HPDE6-E6E7 (cell line): ENCODE measurements around the gene WNT7B.

Experiments
- DNase-seq: peaks from one replicate; pipeline ENCODE4 v3.0.0; 2011; ENCODE audit warnings: missing footprints; ENCODE audit errors: extremely low spot score

The WNT7B gene

DNA sequence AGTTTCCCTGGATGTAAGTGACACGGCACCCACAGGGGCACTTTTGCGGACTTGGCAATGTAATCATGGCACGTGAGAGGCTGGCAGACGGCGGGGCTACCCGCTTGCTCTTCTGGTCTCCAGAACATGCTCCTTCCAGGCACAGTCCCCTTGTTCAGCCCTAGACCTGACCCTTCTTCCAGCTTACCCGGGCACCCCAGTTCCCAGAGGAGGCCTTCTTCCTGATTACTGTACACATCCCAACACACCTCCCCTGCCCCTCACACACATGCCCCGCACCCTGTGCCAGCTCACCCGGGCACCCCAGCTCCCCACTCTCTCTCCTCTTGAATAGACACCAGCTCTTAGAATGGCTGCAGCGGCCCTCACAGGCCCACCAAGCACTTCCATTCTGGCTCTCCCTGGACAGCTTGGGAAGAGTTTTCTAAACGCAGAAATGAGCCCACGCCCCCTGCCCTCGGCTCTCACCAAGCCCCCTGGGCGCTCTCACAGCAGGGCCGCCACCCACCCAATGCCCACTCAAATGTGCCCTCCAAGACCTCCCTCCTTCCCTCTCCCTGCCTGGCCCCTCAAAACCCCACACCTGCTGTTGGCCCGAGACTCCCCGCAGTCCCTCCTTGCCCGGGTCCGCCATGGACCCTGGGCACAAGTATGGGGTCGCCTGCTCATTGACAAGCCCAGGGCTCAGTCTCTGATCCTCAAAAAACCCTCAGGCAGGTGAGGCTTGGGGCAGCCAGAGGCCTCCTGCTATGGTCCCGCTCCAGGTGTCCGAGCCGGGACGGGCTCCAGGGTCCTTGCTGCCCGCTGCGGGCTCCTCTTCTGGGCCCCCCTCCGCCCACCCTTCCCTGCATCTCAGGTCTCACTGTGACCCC is 88.5 kb downstream of the WNT7B start:
- no peak for DNase-seq

DNA sequence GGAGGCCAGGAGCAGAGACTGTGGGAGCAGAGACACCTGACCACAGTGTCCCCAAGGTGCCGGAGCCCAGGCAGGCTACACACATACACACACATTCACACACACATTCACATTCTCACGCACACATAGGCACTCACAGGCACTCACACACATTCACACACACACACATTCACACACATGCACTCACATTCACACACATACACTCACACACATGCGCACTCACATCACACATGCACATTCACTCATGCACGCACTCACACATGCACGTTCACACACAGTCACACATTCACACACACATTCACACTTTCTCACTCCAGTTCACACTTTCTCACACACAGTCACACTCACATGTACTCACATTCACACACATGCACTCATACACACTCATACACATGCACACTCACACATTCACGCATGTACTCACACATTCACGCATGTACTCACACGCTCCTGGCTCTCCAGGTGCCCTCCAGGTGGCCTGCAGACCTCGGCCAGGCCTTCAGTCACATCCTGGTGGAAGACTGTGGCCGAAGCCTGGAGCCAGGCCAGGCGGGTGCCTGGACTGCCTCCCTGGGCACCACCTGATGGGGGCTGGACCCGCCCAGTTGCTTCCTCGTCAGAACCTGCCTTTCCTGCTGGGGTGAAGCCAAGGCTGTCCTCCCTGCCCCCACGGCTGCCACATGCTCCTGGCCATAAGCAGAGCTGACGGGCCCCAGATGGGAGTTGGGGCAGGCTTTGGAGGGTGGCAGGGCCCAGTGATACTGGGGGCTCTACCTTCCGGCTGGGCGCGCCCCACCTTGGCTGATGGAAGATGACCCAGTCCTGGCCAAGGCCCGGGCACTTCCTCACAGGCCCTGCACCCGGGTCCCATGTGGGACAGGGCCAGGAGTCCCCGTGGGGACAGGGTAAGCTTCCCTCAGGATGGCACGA is 89.5 kb downstream of the WNT7B start:
- DNase-seq: peak; percentile 66

DNA sequence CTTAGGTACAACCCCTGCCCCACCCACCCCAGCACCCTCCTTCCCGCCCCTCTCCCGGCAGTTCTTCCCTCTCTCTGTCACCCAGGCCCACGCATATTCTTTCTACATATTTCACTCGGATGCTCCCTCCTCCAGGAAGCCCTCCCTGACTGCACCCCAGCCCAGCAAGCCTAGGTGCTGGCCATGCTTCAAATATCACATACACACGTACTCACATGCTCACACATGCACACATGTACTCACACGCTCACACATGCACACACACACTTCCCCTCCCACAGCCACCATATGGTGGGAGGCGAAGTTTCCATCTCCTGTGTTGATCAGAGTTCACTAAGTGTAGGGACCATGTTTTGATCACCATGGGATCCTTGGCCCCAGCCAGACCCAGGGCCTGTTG is 90.4 kb downstream of the WNT7B start:
- no peak for DNase-seq

DNA sequence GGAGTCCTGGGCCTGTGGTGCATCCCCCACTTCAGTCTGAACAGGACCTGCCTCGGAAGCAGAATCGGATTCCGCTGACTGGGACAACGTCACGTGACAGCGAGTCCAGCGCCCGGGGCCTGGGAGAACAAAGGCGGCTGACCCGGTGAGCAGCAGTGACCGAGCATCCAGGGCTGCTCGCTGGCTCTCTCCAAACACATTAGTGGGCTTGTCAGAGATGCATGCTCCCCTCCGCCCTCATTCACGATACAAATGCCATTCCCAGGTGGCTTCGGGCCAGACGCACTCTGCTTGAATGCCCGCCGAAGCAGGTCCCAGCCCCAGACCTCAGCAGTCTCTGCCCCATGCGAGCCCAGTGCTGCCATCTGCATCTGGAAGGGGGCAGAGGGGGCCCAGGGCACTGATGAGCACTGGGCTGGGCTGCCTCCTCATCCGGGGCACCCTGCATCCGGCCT is 91.0 kb downstream of the WNT7B start:
- DNase-seq: no peak

DNA sequence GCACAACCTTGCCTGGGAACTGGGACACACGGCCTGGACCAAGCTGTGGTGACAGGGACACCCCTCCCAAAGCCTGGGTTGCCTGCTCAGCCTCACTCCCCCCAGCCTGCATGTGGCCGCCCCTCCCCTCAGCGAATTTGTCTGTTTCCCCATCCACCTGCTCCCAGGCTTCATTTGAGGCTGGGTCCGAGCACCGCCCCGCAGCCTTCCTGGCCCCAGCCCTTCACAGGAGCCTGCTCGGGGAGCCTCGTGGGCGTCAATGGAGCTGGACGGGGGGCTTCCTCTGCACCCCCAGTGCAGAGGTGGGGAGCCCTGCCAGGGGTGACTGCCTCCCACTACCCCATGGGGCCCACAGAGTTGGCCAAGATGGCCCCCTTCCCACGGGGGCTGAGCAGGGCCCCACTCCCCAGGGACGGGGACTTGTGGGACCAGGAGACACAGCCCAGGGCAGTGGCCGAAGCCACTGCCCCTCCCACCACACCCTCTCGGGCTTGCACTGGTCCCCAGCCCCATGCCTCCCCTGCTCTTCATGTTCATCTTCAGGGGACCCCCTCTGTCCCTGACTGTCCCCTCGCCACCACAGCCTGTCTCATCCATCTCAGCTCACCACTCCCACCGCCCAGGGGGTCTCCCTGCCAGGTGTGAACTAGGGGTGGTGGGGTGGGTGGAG is 91.7 kb downstream of the WNT7B start:
- DNase-seq: no peak

DNA sequence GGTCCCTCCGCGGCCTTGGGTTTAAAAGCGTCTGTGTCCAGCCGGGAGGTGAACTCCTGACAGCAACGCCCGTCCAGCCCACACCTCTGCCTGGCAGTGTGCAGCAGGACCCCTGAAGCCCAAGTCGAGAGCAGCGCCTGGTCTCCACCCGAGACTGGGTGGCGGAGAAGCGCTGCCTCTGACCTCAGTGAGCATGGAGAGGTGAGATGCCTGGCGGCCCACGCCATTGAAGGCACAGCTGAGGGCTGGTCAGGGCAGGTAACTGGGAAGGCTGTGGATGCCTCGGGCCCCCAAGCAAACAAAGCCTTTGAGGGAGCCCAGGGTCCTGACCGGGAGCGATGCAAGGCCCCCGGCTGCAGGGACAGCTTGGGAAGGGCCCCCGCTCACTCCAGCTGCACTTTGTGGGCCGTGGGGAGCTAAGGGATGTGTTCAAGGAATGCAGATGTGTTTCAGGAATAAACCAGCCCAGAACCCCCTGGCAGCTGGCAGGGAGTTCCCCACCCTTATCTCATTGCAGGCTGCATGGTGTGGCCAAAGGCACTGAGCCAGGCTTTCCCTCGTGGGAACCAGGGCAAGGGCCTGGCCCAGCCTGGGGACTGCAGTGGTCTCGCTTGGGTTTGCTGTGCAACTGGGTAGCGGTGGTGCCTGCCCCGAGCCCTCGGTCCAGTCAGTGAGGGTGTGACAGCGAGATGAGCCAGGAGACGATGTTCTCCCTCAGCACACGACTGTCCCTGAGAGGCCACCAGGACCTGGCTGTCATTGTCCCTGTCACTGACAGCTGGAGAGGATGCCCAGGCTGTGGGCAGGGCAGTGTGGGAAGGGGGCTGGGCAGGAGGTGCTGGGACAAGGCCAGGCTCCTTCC is 92.5 kb downstream of the WNT7B start:
- no peak for DNase-seq

DNA sequence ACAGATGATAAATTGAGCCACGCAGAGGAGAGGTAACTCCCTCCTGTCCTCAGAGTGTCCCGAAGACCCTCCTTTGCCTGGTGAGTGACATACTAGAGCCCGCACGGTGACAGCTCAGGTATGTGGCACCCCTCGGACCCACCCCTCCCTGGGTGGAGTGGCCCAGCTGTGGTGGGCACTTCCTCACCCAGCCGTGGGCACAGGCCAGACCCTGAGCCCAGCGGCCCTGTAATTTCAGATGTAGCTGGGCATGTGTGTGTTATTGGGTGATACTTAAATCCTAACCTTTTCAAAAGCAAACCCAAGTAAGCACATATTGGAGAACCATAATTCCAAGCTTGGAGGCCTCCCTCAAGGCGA is 93.2 kb downstream of the WNT7B start:
- DNase-seq: no peak

DNA sequence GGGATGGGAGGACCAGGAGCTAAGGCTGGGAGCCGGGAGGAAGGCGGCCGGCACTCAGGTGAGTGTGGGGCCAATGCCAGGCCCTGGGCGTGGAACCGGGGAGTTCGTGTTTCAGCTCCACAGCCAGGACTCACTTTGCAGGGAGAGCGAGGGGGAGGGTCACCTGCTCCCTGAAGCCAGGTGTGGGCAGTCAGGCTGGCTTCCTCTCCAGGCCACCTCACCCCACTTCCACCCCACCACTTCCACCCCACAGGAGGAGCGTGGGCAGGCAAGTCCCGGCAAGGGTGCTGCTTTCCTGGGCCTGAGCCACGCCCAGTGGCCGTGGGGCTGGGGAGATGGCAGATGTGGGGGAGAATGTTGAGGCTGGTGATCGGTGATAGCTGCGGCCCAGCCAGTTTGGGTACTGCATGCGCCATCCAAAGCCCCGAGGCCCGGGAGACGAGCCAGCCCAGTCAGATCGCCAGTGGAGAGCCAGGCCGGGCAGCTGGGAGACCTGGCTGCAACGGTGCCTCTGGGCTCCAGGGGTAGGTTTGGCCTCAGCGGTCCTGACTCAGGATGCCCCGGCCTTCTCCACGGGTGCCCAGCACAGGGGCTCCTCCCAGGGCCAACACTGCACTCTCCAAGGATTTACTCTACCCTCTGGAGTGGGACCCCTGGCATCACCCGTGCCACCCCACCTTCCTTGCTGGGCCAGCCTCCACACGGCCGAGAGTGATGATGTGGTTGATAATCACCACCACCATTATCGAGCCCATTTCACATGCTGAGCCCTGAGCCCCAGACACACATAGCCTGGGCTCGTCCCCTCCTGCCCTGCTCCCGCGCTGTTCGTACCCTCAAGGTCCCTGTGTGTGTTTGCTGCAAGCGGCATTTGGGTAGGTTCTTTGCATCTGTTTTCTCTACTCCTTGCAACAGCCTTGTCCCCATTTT is 93.8 kb downstream of the WNT7B start:
- no peak for DNase-seq

DNA sequence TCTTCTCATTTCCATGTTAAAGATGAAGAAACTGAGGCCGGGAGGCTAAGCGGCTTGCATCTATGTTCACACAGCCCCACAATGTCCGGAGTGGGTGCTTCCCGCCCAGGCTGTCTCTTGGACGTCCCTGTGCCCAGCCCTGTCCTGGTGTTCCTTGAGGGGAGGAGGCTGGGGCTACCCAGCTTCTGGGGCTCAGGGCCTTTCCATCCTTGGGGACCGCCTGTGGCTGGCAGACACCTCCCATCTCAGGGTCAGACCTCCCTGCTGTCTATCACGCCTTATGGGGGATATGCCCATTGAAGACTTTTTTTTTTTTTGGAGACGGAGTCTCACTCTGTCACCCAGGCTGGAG is 95.5 kb downstream of the WNT7B start:
- no peak for DNase-seq

DNA sequence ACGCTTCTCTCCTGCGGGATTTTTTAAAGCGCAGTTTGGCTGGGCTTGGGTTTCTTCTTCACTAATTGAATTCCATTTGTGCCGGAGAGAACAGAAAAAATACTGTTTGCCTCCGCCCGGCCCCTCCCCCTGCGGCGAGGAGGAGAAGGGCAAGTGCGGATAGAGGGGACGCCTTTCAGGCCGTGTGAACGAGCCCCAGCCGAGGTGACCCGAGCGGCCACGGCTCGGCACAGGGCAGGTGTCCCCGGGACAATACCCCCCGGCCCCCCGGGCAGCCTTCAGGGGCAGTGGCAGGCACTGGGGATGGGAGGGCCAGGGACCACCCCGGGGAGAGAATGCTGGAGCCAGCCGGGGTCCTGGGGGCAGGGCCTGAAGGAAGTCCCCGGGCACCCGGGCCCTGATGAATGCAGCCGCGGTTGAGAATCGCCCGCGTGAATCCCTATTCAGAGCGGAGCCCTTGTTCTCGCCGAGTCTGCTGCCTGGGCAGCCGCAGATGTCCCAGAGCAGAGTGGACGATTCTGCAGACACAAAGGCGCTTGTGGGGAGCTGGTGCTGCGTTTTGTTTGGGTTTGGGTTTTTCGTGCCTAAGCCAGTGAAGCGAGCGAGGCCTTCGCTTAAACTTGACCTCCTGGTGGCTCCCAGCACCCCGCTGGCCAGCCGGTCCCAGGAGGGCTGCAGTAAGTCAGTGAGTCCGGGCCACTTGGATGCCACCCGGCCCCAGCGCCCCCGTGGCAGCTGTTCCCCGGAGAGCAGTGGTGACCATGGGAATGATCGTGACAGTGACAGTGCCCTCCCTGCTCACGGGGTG is 96.0 kb downstream of the WNT7B start:
- DNase-seq: no peak

DNA sequence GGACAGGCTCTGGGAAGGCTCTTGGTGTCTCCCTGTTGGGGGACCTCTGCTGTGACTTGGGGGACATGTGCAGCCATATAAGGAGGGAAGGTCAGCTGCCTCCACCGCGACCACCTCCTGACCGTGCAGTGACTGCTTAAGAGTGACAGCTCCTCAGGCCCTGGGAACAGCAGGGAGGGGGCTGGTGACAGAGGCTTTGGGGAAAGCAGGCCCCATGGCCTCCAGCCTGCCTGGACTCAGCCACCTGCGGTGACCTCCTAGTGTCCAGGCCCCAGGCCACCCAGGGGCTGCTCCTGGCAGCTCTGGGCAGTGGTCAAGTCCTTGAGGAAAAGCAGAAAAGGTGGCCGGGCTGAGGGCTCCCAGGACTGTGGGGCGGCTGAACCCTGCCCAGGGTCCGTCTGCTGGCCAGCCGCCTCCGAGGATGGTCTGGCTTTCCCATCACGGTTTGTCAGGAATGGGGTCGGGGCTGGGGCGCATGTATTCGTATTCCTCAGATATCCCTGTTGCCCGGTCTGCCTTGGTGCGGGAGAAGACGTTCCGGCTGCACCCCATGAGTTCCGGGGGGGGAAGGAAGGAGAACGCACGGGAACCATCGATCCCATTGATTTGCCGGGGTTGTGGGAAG is 96.8 kb downstream of the WNT7B start:
- DNase-seq: no peak

DNA sequence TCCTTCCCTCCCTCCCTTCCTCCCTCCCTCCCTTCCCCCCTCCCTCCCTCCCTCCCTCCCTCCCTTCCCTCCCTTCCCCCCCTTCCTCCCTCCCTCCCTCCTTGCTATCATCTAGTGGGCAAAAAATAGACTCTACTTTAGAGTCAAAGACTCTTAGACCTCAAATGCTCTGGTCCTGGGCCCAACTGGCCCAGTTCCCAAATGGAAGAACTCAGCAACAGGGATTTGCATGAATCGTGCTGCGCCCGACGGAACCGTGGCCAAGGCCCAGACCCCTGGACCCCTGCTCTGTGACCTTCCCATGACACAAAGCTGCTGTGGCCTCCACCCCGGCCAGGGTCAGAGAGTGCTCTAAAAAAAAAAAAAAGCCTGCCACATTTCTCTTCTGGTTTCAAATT is 97.4 kb downstream of the WNT7B start:
- DNase-seq: no peak

DNA sequence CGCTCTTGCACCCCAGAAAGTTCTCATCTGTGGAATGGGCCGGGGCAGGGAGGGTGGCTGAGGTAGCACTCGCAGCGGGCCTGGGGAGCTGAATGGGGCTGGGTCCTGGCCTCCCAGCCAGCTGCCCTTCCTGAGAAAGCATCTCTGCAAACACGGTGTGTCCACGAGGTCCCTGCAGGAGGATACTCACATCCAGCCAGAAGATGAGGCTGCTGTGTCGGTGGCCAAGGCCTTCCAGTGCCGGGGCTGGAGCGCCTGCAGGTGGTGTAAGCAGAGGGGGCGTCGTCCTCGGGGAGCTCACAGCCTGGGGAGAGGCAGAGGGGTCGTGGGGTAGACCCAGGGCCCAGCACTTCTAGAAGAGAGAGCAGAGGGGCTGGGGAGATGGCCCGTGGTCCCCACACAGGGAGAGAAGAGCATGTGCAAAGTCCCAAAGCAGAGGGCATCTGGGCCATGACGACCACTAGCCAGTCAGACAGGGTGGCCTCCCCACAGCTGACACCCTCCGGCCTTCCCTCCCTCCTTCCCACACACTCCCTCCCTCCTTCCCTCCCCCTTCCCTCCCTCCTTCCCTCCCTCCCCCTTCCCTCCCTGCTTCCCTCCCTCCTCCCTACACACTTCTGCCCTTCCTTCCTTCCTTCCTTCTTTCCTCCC is 97.9 kb downstream of the WNT7B start:
- no peak for DNase-seq

DNA sequence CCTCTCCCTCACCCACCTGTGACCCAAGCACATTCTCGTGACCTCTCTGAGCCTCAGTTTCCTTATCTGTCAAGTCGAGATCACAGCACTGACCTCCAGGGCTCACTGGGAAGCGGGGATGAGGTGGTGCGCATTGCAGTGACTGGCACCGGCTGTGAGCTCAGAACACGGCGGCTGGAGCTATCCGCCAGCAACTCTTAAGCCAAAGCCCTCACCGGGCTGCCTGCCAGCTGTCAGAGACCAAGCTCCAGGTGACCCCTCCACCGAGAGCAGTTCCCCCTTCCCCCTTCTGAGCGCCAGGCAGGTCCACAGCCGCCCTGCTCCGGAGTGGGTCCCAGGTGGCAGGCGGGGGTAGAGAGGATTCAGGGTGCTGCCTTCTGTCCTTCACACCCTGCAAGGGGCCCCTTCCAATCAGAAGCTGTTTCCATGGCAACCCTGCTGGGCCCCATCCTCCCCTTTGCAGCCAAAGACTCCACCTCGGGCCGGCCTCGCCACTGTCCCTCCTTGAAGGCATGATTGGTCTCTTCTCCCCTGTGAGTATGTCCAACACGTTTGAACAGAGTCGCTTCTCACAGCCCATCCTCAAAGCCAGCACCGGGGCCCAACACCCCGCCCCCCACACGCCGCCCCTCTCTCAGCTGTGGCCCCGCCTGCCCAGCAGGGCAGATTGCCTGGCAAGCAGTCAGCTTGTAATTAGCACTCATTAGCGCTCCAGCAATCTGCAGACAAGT is 98.7 kb downstream of the WNT7B start:
- DNase-seq: no peak

DNA sequence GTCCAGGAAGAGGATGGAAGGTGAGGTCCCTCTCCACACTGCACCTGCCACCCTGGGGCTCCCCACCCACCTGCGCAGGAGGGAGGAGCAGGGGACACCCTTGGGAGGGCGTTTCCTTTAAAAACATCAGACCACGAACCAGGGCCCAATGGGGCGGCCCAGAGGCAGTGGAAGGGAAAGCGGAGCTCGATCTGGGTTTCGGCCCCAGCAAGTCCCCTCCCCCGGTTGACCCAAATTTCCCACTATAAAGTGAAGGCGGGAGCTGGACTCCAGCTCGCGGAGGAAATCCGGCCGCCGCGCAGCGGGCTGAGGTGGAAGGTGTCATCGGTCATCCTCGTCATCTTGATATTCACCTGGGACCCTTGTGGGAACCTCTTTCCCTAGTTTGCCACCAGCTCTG is 99.3 kb downstream of the WNT7B start:
- no peak for DNase-seq

DNA sequence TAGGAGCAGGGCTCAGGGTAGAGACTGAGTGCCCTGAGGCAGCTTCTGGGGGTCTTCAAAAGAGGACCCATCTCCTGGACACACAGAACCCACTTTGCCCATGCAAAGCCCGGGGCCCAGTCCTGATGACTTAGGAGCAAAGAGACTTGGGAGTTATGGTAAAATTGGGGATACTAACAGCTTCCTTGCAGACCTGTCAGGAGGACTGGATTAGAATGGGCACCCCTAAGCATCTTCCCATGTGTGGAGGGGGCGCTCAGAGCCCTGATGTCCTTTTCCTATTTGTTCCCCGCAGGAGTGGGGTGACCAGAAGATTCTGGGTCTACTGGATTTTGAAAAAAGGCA is 100.0 kb downstream of the WNT7B start:
- DNase-seq: no peak

DNA sequence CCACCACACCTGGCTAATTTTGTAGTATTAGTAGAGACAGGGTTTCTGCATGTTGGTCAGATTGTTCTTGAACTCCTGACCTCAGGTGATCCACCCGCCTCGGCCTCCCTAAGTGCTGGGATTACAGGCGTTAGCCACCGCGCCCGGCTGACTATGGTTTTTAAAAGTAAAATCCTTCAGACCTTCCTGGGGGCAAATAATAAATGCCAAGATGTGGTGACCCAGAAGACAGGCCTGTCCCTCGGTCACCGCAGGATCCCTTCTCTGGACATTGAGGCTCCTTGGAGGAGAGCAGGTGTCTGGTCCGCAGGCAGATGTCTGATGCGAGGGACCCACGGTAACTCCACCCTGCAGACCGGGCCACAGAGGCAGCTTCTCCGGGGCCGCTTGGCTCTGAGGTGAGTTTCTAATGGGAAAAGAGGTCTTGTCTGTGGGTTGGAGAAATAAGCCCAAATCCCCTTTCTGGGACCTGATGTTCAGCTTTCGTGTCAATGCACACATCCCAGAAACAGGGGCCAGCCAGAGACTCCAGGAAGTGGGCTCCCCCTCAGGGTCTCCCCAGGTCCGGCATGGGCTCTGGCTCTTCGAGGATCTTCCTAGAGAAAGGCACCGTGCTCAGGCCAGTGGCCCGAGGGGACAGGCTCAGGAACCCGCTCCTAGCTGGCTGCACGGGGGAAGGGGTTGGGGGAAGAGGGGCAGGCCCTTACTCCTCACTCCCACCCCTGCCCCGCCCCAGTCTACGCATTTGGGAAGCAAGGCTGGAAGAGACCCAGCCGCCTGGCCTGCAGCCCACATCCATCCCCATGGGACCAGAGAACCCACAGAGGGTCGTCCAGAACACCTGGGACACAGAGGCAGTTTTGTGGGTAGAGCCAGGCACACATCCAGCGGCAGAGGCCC is 100.6 kb downstream of the WNT7B start:
- no peak for DNase-seq
